ENCODE measurements around the gene THOC3. TPM values are rescaled to one million over a fixed set of nuclear protein-coding genes. Genes with fewer than 3 reads are reported as not detected.
"Not testable (repeated sequence)": the region's sequence is repeated elsewhere in the genome, so short reads cannot be mapped to it uniquely, and the experiment has no call there.

The THOC3 gene
- total and polyA plus RNA-seq, 4 donors, result 29.1 to 43.2 (median 37.9) TPM

GRCh38 chr5:175948329-175949108, 19.6 kb downstream of the THOC3 start:
- not testable (repeated sequence) for H3K36me3 ChIP-seq (ENCODE audit: control insufficient read depth, insufficient read depth, low read length); H3K9me3 ChIP-seq (ENCODE audit: control insufficient read depth, insufficient read depth, low read length); H3K27ac ChIP-seq (ENCODE audit: low read depth, low read length); H3K4me3 ChIP-seq (ENCODE audit: low read depth, low read length); DNase-seq (ENCODE audit: low read depth in 4 of 6, low spot score in 6 of 6); H3K27me3 ChIP-seq (ENCODE audit: control insufficient read depth, insufficient read depth, low read length); H3K4me1 ChIP-seq (ENCODE audit: control insufficient read depth, insufficient read depth, low read length)
- no CpG with 5 or more reads among the region's 10 CpGs for WGBS (ENCODE audit: insufficient coverage)

- not testable (repeated sequence) for H3K27ac ChIP-seq (ENCODE audit: low read depth, low read length); H3K4me3 ChIP-seq (ENCODE audit: low read depth, low read length); H3K4me1 ChIP-seq (ENCODE audit: control insufficient read depth, insufficient read depth, low read length); H3K27me3 ChIP-seq (ENCODE audit: control insufficient read depth, insufficient read depth, low read length); H3K36me3 ChIP-seq (ENCODE audit: control insufficient read depth, insufficient read depth, low read length); DNase-seq (ENCODE audit: low read depth in 4 of 6, low spot score in 6 of 6); H3K9me3 ChIP-seq (ENCODE audit: control insufficient read depth, insufficient read depth, low read length)
- WGBS (ENCODE audit: insufficient coverage), result 75% methylated on average over 1 of the region's 7 CpGs
Measured at GRCh38 chr5:175943253-175943652, 24.9 kb downstream of the THOC3 start.

- not testable (repeated sequence) for H3K27me3 ChIP-seq (ENCODE audit: control insufficient read depth, insufficient read depth, low read length); H3K4me3 ChIP-seq (ENCODE audit: low read depth, low read length); H3K27ac ChIP-seq (ENCODE audit: low read depth, low read length); H3K9me3 ChIP-seq (ENCODE audit: control insufficient read depth, insufficient read depth, low read length); H3K36me3 ChIP-seq (ENCODE audit: control insufficient read depth, insufficient read depth, low read length); DNase-seq (ENCODE audit: low read depth in 4 of 6, low spot score in 6 of 6); H3K4me1 ChIP-seq (ENCODE audit: control insufficient read depth, insufficient read depth, low read length)
- 67% methylated on average over 2 of the region's 2 CpGs for WGBS (ENCODE audit: insufficient coverage)
Measured at GRCh38 chr5:175940632-175941031, 27.5 kb downstream of the THOC3 start.

GRCh38 chr5:175938489-175938888, 29.6 kb downstream of the THOC3 start:
- H3K9me3 ChIP-seq (ENCODE audit: control insufficient read depth, insufficient read depth, low read length); H3K27ac ChIP-seq (ENCODE audit: low read depth, low read length); H3K4me3 ChIP-seq (ENCODE audit: low read depth, low read length); H3K27me3 ChIP-seq (ENCODE audit: control insufficient read depth, insufficient read depth, low read length); H3K4me1 ChIP-seq (ENCODE audit: control insufficient read depth, insufficient read depth, low read length); H3K36me3 ChIP-seq (ENCODE audit: control insufficient read depth, insufficient read depth, low read length); DNase-seq (ENCODE audit: low read depth in 4 of 6, low spot score in 6 of 6): not testable (repeated sequence)
- no CpG with 5 or more reads among the region's 1 CpG for WGBS (ENCODE audit: insufficient coverage)

GRCh38 chr5:175928752-175929151, 39.4 kb downstream of the THOC3 start:
- not testable (repeated sequence) for DNase-seq (ENCODE audit: low read depth in 4 of 6, low spot score in 6 of 6); H3K9me3 ChIP-seq (ENCODE audit: control insufficient read depth, insufficient read depth, low read length); H3K27ac ChIP-seq (ENCODE audit: low read depth, low read length); H3K36me3 ChIP-seq (ENCODE audit: control insufficient read depth, insufficient read depth, low read length); H3K4me1 ChIP-seq (ENCODE audit: control insufficient read depth, insufficient read depth, low read length); H3K4me3 ChIP-seq (ENCODE audit: low read depth, low read length); H3K27me3 ChIP-seq (ENCODE audit: control insufficient read depth, insufficient read depth, low read length)
- WGBS (ENCODE audit: insufficient coverage), result no CpG with 5 or more reads among the region's 1 CpG

GRCh38 chr5:175925106-175925505, 43.0 kb downstream of the THOC3 start:
- not testable (repeated sequence) for H3K9me3 ChIP-seq (ENCODE audit: control insufficient read depth, insufficient read depth, low read length); H3K36me3 ChIP-seq (ENCODE audit: control insufficient read depth, insufficient read depth, low read length)
- WGBS (ENCODE audit: insufficient coverage), result 59% methylated on average over 4 of the region's 4 CpGs

GRCh38 chr5:175922192-175922885, 45.8 kb downstream of the THOC3 start:
- H3K27me3 ChIP-seq (ENCODE audit: control insufficient read depth, insufficient read depth, low read length), result no peaks in the 10 kb centered on the region
- no peak overlapping the region for H3K4me3 ChIP-seq (ENCODE audit: low read depth, low read length)
- H3K36me3 ChIP-seq (ENCODE audit: control insufficient read depth, insufficient read depth, low read length), result no peaks in the 10 kb centered on the region
- 92% methylated on average over 1 of the region's 3 CpGs for WGBS (ENCODE audit: insufficient coverage)
- peaks cover 5% of the 10 kb centered on the region for H3K4me1 ChIP-seq (ENCODE audit: control insufficient read depth, insufficient read depth, low read length)
- DNase-seq (ENCODE audit: low read depth in 4 of 6, low spot score in 6 of 6), result peak in 1 of 6 donors; percentile 55
- H3K27ac ChIP-seq (ENCODE audit: low read depth, low read length), result no peak overlapping the region
- no peaks in the 10 kb centered on the region for H3K9me3 ChIP-seq (ENCODE audit: control insufficient read depth, insufficient read depth, low read length)

More at GRCh38 chr5:175925106-175925505, 43.0 kb downstream of the THOC3 start:
- H3K27ac ChIP-seq (ENCODE audit: low read depth, low read length); H3K4me1 ChIP-seq (ENCODE audit: control insufficient read depth, insufficient read depth, low read length); H3K27me3 ChIP-seq (ENCODE audit: control insufficient read depth, insufficient read depth, low read length); H3K4me3 ChIP-seq (ENCODE audit: low read depth, low read length): not testable (repeated sequence)
- DNase-seq (ENCODE audit: low read depth in 4 of 6, low spot score in 6 of 6), result peak in 1 of 6 donors; percentile 78

GRCh38 chr5:175921061-175921730, 46.9 kb downstream of the THOC3 start:
- 85% methylated on average over 8 of the region's 9 CpGs for WGBS (ENCODE audit: insufficient coverage)
- Histone ChIP-seq H3K9me3 (ENCODE audit: control insufficient read depth, insufficient read depth, low read length) (no peaks in the 10 kb centered on the region), H3K4me3 (ENCODE audit: low read depth, low read length) (no peak overlapping the region), H3K36me3 (ENCODE audit: control insufficient read depth, insufficient read depth, low read length) (no peaks in the 10 kb centered on the region), H3K4me1 (ENCODE audit: control insufficient read depth, insufficient read depth, low read length) (peaks cover 5% of the 10 kb centered on the region), H3K27me3 (ENCODE audit: control insufficient read depth, insufficient read depth, low read length) (no peaks in the 10 kb centered on the region), H3K27ac (ENCODE audit: low read depth, low read length) (no peak overlapping the region)
- peak in 1 of 6 donors; percentile 56 for DNase-seq (ENCODE audit: low read depth in 4 of 6, low spot score in 6 of 6)

GRCh38 chr5:175920231-175920811, 47.8 kb downstream of the THOC3 start:
- no peaks in the 10 kb centered on the region for H3K27me3 ChIP-seq (ENCODE audit: control insufficient read depth, insufficient read depth, low read length)
- DNase-seq (ENCODE audit: low read depth in 4 of 6, low spot score in 6 of 6), result peak in 1 of 6 donors; percentile 21
- 66% methylated on average over 3 of the region's 9 CpGs for WGBS (ENCODE audit: insufficient coverage)
- H3K9me3 ChIP-seq (ENCODE audit: control insufficient read depth, insufficient read depth, low read length), result no peaks in the 10 kb centered on the region
- H3K4me1 ChIP-seq (ENCODE audit: control insufficient read depth, insufficient read depth, low read length), result peaks cover 5% of the 10 kb centered on the region
- no peak overlapping the region for H3K27ac ChIP-seq (ENCODE audit: low read depth, low read length)
- H3K36me3 ChIP-seq (ENCODE audit: control insufficient read depth, insufficient read depth, low read length), result no peaks in the 10 kb centered on the region
- no peak overlapping the region for H3K4me3 ChIP-seq (ENCODE audit: low read depth, low read length)
